Activated naive CD4-positive, alpha-beta T cell treated with anti-CD3 and anti-CD28 coated beads, Interleukin-2, amount 50 U/mL, for 72 hours (primary cell): ENCODE data around the gene SLC7A1. TPM values are rescaled to one million over a fixed set of nuclear protein-coding genes. Genes with fewer than 3 reads are reported as not detected.
A peak's percentile ranks its signal among the peaks of the same experiment; 100 is the strongest.

Experiments
- ATAC-seq, 2 donors: fragments of 150-1000 bp; cut with Tn5 transposase; 2 replicates each; pipeline ENCODE4 v1.10.0; 2021; ENCODE audit warnings: mild to moderate bottlenecking in 2 of 2, moderate library complexity in 2 of 2
- DNase-seq, 2 donors: peaks; one replicate each; pipeline ENCODE4 v3.0.0; 2021 to 2022; ENCODE audit warnings: low spot score in 2 of 2
- H3K27ac Mint-ChIP-seq, 2 donors: one replicate each; pipeline ENCODE4 v1.8.0; 2022; ENCODE audit warnings: mild to moderate bottlenecking in 2 of 2, mixed read lengths in 2 of 2
- H3K36me3 Mint-ChIP-seq, 2 donors: one replicate each; pipeline ENCODE4 v1.8.0; 2022; ENCODE audit warnings: mixed read lengths in 2 of 2
- H3K9me3 Mint-ChIP-seq, 2 donors: one replicate each; pipeline ENCODE4 v1.8.0; 2022; ENCODE audit warnings: mixed read lengths in 2 of 2
- total RNA-seq, 2 donors: library from RNA; stranded (reverse); gene quantifications; one replicate each; pipeline ENCODE4 v1.2.3, GENCODE V29; 2022

Gene SLC7A1
- total RNA-seq, 2 donors from 2014 or later, result 63.8 to 92.7 TPM

GRCh38 chr13:29497137-29497654 is 98.3 kb downstream of the SLC7A1 start:
- H3K36me3 Mint-ChIP-seq, result no peaks in the 10 kb centered on the region
- H3K27ac Mint-ChIP-seq, result no peak overlapping the region
- H3K9me3 Mint-ChIP-seq, result no peaks in the 10 kb centered on the region
- no peak for DNase-seq
- ATAC-seq, result no peak

GRCh38 chr13:29496241-29496712 is 99.2 kb downstream of the SLC7A1 start:
- ATAC-seq, result peak; percentile 11 to 24
- Mint-ChIP-seq H3K36me3 (no peaks in the 10 kb centered on the region), H3K9me3 (no peaks in the 10 kb centered on the region), H3K27ac (no peak overlapping the region)
- DNase-seq, result no peak

GRCh38 chr13:29494520-29494919 is 101.0 kb downstream of the SLC7A1 start:
- no peaks in the 10 kb centered on the region for H3K9me3 Mint-ChIP-seq
- H3K27ac Mint-ChIP-seq, result no peak overlapping the region
- no peak for ATAC-seq
- no peaks in the 10 kb centered on the region for H3K36me3 Mint-ChIP-seq
- no peak for DNase-seq

- H3K27ac Mint-ChIP-seq, result no peak overlapping the region
- no peak for DNase-seq
- no peak for ATAC-seq
- H3K36me3 Mint-ChIP-seq, result no peaks in the 10 kb centered on the region
- H3K9me3 Mint-ChIP-seq, result no peaks in the 10 kb centered on the region
Observed at GRCh38 chr13:29493796-29494195, 101.7 kb downstream of the SLC7A1 start.

- DNase-seq (no peak), ATAC-seq (no peak)
- H3K36me3 Mint-ChIP-seq, result no peaks in the 10 kb centered on the region
- H3K9me3 Mint-ChIP-seq, result no peaks in the 10 kb centered on the region
- H3K27ac Mint-ChIP-seq, result no peak overlapping the region
Observed at GRCh38 chr13:29491248-29491647, 104.2 kb downstream of the SLC7A1 start.

GRCh38 chr13:29490561-29490885 is 105.0 kb downstream of the SLC7A1 start:
- Mint-ChIP-seq H3K36me3 (no peaks in the 10 kb centered on the region), H3K9me3 (no peaks in the 10 kb centered on the region), H3K27ac (no peak overlapping the region)
- no peak for DNase-seq
- ATAC-seq, result no peak

- H3K36me3 Mint-ChIP-seq, result no peaks in the 10 kb centered on the region
- ATAC-seq, result no peak
- no peak for DNase-seq
- no peak overlapping the region for H3K27ac Mint-ChIP-seq
- H3K9me3 Mint-ChIP-seq, result no peaks in the 10 kb centered on the region
Observed at GRCh38 chr13:29489650-29490560, 105.6 kb downstream of the SLC7A1 start.

- H3K27ac Mint-ChIP-seq, result no peak overlapping the region
- no peaks in the 10 kb centered on the region for H3K9me3 Mint-ChIP-seq
- ATAC-seq (no peak), DNase-seq (no peak)
- no peaks in the 10 kb centered on the region for H3K36me3 Mint-ChIP-seq
Observed at GRCh38 chr13:29487466-29488454, 107.7 kb downstream of the SLC7A1 start.

GRCh38 chr13:29486551-29486950 is 108.9 kb downstream of the SLC7A1 start:
- H3K9me3 Mint-ChIP-seq, result no peaks in the 10 kb centered on the region
- H3K36me3 Mint-ChIP-seq, result no peaks in the 10 kb centered on the region
- H3K27ac Mint-ChIP-seq, result no peak overlapping the region
- DNase-seq (no peak), ATAC-seq (no peak)

GRCh38 chr13:29484796-29485195 is 110.7 kb downstream of the SLC7A1 start:
- no peak overlapping the region for H3K27ac Mint-ChIP-seq
- H3K36me3 Mint-ChIP-seq, result no peaks in the 10 kb centered on the region
- no peak for DNase-seq
- H3K9me3 Mint-ChIP-seq, result no peaks in the 10 kb centered on the region
- no peak for ATAC-seq

- ATAC-seq (no peak), DNase-seq (no peak)
- H3K9me3 Mint-ChIP-seq, result no peaks in the 10 kb centered on the region
- no peaks in the 10 kb centered on the region for H3K36me3 Mint-ChIP-seq
- H3K27ac Mint-ChIP-seq, result no peak overlapping the region
Observed at GRCh38 chr13:29484236-29484635, 111.3 kb downstream of the SLC7A1 start.

- ATAC-seq (no peak), DNase-seq (no peak)
- H3K9me3 Mint-ChIP-seq, result no peaks in the 10 kb centered on the region
- H3K36me3 Mint-ChIP-seq, result no peaks in the 10 kb centered on the region
- no peak overlapping the region for H3K27ac Mint-ChIP-seq
Observed at GRCh38 chr13:29483623-29484022, 111.9 kb downstream of the SLC7A1 start.

- Mint-ChIP-seq H3K9me3 (no peaks in the 10 kb centered on the region), H3K36me3 (no peaks in the 10 kb centered on the region), H3K27ac (no peak overlapping the region)
- ATAC-seq (no peak), DNase-seq (no peak)
Observed at GRCh38 chr13:29483211-29483610, 112.3 kb downstream of the SLC7A1 start.

- ATAC-seq, result no peak
Observed at GRCh38 chr13:29482504-29482903, 113.0 kb downstream of the SLC7A1 start.

GRCh38 chr13:29481603-29482002 is 113.9 kb downstream of the SLC7A1 start:
- Mint-ChIP-seq H3K27ac (no peak overlapping the region), H3K9me3 (no peaks in the 10 kb centered on the region), H3K36me3 (no peaks in the 10 kb centered on the region)
- DNase-seq (no peak), ATAC-seq (no peak)

More at GRCh38 chr13:29482504-29482903, 113.0 kb downstream of the SLC7A1 start:
- Mint-ChIP-seq H3K36me3 (no peaks in the 10 kb centered on the region), H3K9me3 (no peaks in the 10 kb centered on the region), H3K27ac (no peak overlapping the region)
- no peak for DNase-seq

- ATAC-seq (no peak), DNase-seq (no peak)
- Mint-ChIP-seq H3K27ac (no peak overlapping the region), H3K9me3 (no peaks in the 10 kb centered on the region), H3K36me3 (no peaks in the 10 kb centered on the region)
Observed at GRCh38 chr13:29480893-29481525, 114.5 kb downstream of the SLC7A1 start.
